ENCODE results near the gene GIT1.

DNA sequence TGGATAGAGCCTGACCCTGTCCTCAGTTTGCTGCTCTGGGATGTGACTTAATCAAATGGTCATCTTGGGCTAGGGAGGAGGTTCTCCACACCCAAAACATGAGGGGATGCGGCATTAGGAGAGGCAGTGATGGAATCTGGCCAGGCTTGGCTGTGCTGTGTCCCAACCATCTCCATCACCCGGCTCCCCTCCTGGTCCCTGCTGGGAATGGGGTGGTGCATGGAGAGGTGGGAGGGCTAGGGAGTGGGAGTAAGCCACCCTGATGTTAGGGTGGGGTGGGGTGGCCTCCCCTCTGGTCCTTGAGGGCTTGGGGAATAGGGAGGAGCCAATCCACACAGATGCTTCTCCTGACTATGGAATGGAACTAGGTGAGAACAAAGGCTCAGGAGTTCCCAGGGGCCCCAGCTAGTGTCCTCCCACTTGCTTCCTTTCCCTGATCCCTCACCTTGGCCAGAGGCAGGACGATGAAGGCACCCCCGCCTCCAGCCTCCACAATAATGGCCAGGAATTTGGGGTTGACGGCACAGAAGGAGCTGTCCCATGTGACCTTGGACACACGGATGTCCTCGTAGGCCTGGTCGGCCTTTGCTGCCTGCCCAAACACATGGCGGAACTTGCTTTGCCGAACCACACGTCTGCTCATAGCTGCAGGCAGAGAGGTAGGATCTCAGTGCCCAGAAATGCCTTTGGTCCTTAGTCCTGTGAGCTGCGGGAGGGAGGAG, 31.5 kb upstream of the GIT1 start:
- TF ChIP-seq, protein P1, sequence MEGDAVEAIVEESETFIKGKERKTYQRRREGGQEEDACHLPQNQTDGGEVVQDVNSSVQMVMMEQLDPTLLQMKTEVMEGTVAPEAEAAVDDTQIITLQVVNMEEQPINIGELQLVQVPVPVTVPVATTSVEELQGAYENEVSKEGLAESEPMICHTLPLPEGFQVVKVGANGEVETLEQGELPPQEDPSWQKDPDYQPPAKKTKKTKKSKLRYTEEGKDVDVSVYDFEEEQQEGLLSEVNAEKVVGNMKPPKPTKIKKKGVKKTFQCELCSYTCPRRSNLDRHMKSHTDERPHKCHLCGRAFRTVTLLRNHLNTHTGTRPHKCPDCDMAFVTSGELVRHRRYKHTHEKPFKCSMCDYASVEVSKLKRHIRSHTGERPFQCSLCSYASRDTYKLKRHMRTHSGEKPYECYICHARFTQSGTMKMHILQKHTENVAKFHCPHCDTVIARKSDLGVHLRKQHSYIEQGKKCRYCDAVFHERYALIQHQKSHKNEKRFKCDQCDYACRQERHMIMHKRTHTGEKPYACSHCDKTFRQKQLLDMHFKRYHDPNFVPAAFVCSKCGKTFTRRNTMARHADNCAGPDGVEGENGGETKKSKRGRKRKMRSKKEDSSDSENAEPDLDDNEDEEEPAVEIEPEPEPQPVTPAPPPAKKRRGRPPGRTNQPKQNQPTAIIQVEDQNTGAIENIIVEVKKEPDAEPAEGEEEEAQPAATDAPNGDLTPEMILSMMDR (IDR thresholded peaks at IDR 0.05; ENCODE audit: poor library complexity, severe bottlenecking), result no peak
- TF ChIP-seq POLR2AphosphoS5 (IDR thresholded peaks at IDR 0.05), result no peak
- TF ChIP-seq TAF1 (IDR thresholded peaks at IDR 0.05; ENCODE audit: low read depth), result no peak
- TF ChIP-seq RAD21 (conservative IDR thresholded peaks at IDR 0.05), result no peak

Data from neural cell (in vitro differentiated cells).